Epithelial cell of proximal tubule (primary cell): ENCODE results near the gene SOBP. TPM values are rescaled to one million over a fixed set of nuclear protein-coding genes. Genes with fewer than 3 reads are reported as not detected.

Source experiments
- DNase-seq: peaks from one replicate; pipeline ENCODE4 v3.0.0-alpha.2; 2011; ENCODE audit warnings: low read depth
- H3K4me3 ChIP-seq: 2 replicates; pipeline ENCODE4 v1.5.1; 2011; ENCODE audit warnings: low read depth, mild to moderate bottlenecking, low read length
- CTCF ChIP-seq: conservative IDR thresholded peaks from 2 replicates; pipeline ENCODE4 v1.5.1; 2012; ENCODE audit warnings: low read depth, mild to moderate bottlenecking, low read length
- total RNA-seq: library from RNA; depleted of rRNA; stranded (reverse); fragments of >200 nt; gene quantifications from 2 replicates; pipeline ENCODE4 v1.2.3, GENCODE V29; 2015

The SOBP gene
- total RNA-seq, 1 donor from 2014 or later: 2.5 TPM

- no peak for TF ChIP-seq CTCF
- no peak overlapping the region for H3K4me3 ChIP-seq
- no peak for DNase-seq
Observed at GRCh38 chr6:107658920-107659865, 169.3 kb downstream of the SOBP start.

GRCh38 chr6:107660839-107661238 is 170.9 kb downstream of the SOBP start:
- TF ChIP-seq CTCF: no peak
- no peak for DNase-seq

GRCh38 chr6:107661291-107661690 is 171.4 kb downstream of the SOBP start:
- no peak overlapping the region for H3K4me3 ChIP-seq
- no peak for TF ChIP-seq CTCF
- no peak for DNase-seq

More at GRCh38 chr6:107660839-107661238, 170.9 kb downstream of the SOBP start:
- H3K4me3 ChIP-seq: no peak overlapping the region

GRCh38 chr6:107662333-107662732 is 172.4 kb downstream of the SOBP start:
- DNase-seq: no peak
- TF ChIP-seq CTCF: no peak

GRCh38 chr6:107663308-107663707 is 173.4 kb downstream of the SOBP start:
- DNase-seq: no peak
- H3K4me3 ChIP-seq: no peak overlapping the region
- TF ChIP-seq CTCF: no peak

More at GRCh38 chr6:107662333-107662732, 172.4 kb downstream of the SOBP start:
- no peak overlapping the region for H3K4me3 ChIP-seq

- DNase-seq: no peak
- TF ChIP-seq CTCF: no peak
- H3K4me3 ChIP-seq: no peak overlapping the region
Observed at GRCh38 chr6:107665382-107665781, 175.5 kb downstream of the SOBP start.
